Esophagus muscularis mucosa (tissue), 4 donors: ENCODE measurements around the gene C21orf58. TPM values are rescaled to one million over a fixed set of nuclear protein-coding genes. Genes with fewer than 3 reads are reported as not detected.

Experiments
- DNase-seq: peaks from one replicate; pipeline ENCODE4 v3.0.0-alpha.2; 2017; ENCODE audit errors: extremely low spot score
- H3K27ac ChIP-seq, 4 donors: fragments of 200-600 bp; sonication (generic); replicated peaks in 1 of 4; 1 replicate in 3 of 4; 2 replicates in 1 of 4; pipeline ENCODE4 v1.5.1; 2016 to 2019; ENCODE audit warnings: mild to moderate bottlenecking in 1 of 4
- H3K27me3 ChIP-seq, 4 donors: fragments of 200-600 bp; sonication (generic); one replicate each; pipeline versions ENCODE4 v1.5.1 to v1.6.0; 2016 to 2019
- H3K36me3 ChIP-seq, 4 donors: fragments of 200-600 bp; sonication (generic); one replicate each; pipeline ENCODE4 v1.5.1; 2016 to 2019
- H3K4me1 ChIP-seq, 4 donors: fragments of 200-600 bp; sonication (generic); one replicate each; pipeline ENCODE4 v1.5.1; 2016 to 2019
- H3K4me3 ChIP-seq, 4 donors: fragments of 200-600 bp; sonication (generic); 1 replicate in 2 of 4; 2 replicates in 2 of 4; pipeline ENCODE4 v1.5.1; 2016 to 2019; ENCODE audit warnings: mild to moderate bottlenecking in 4 of 4, moderate library complexity in 1 of 4
- H3K9me3 ChIP-seq, 4 donors: fragments of 200-600 bp; sonication (generic); 1 replicate in 3 of 4; 2 replicates in 1 of 4; pipeline ENCODE4 v1.5.1; 2016 to 2019
- CTCF ChIP-seq, 3 experiments: fragments of 200-600 bp in 2 of 3; fragments of 450-650 bp in 1 of 3; sonication (generic) in 2 of 3; IDR thresholded peaks; one replicate each; pipeline ENCODE4 v1.5.1; 2017 to 2019; ENCODE audit warnings: antibody characterized with exemption in 3 of 3, mild to moderate bottlenecking in 2 of 3, moderate library complexity in 1 of 3
- EP300 ChIP-seq: sonication (generic); formaldehyde crosslinking; IDR thresholded peaks from one replicate; pipeline ENCODE4 v1.6.1; 2017; ENCODE audit warnings: antibody characterized with exemption
- POLR2A ChIP-seq: fragments of 450-650 bp; IDR thresholded peaks from one replicate; pipeline ENCODE4 v1.6.1; 2017; ENCODE audit warnings: antibody characterized with exemption, moderate library complexity, mild to moderate bottlenecking, low read depth
- POLR2AphosphoS5 ChIP-seq, 2 donors: sonication (generic); formaldehyde crosslinking; IDR thresholded peaks; one replicate each; pipeline ENCODE4 v1.6.1; 2017; ENCODE audit warnings: antibody characterized with exemption in 2 of 2
- WGBS: methylation state at CpG from one replicate; pipeline ENCODE4 v1.1.5; 2018; 5-methylcytosine and 5-hydroxymethylcytosine counted together
- intact Hi-C: fragments of 100-400 bp; cut with DNase I; formaldehyde crosslinking; loops from one replicate; pipeline ENCODE4 v1.15.1; 2023
- total RNA-seq, 4 donors: library from RNA; depleted of rRNA; stranded (reverse); fragments of >200 nt; gene quantifications; one replicate each; pipeline versions ENCODE4 v1.1.0 to v1.2.1, GENCODE V29; 2016

C21orf58 gene
- total RNA-seq, 4 donors from 2014 or later = 0.50 to 2.5 (median 1.7) TPM

DNA sequence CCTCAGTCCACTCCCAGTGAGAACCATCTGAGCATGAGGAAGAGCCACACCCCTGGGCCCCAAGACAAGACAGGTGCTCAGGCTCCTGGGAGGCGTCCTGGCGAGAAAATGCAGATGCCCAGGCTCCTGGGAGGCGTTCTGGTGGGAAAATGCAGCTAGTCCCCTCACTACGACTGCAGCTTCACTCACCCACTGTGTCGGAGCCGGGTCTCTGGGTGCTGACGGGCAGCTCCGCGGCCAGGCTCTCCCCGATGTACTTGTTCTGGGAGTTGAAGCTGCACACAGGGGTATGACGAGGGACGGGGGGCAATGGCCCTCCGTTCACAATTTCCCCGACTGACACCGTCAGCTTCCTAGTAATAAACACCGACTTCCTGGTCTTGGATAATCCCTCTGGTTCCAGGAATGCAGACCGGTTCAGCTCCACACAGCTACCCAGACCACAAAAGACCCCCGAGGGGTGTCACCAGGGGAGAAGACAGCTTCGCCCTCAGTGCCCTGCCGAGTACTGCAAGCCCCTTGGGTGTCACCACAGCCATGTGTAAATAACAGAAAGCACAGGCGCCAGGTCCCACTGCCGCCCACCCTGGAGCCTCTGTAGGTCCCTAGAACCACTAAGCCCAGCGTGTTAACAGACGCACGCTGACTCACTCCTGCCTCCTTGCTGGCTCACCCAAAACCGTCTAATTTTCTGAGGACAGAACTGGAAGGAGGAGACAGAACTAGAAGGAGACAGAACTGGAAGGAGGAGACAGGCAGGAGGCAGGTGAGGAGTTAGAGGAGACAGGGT, 57.7 kb downstream of the C21orf58 start:
- DNase-seq = no peak
- TF ChIP-seq POLR2AphosphoS5 (IDR thresholded peaks at IDR 0.05) (no peak), POLR2A (no peak), EP300 (no peak), CTCF (IDR thresholded peaks at IDR 0.05) (no peak)
- no peak overlapping the region for H3K4me3 ChIP-seq
- intact Hi-C loops = no loop called here
- H3K27me3 ChIP-seq = no peaks in the 10 kb centered on the region
- peaks cover 79 to 99% (median 96%) of the 10 kb centered on the region in 4 donors for H3K36me3 ChIP-seq
- H3K4me1 ChIP-seq = no peaks in the 10 kb centered on the region
- WGBS = 90% methylated on average over 26 of the region's 26 CpGs
- no peak overlapping the region for H3K27ac ChIP-seq
- no peaks in the 10 kb centered on the region for H3K9me3 ChIP-seq

- no peak for TF ChIP-seq POLR2A
- TF ChIP-seq POLR2AphosphoS5 (IDR thresholded peaks at IDR 0.05) = no peak
- no peak for TF ChIP-seq CTCF (IDR thresholded peaks at IDR 0.05)
- no peak for TF ChIP-seq EP300
- Histone ChIP-seq H3K4me3 (no peak overlapping the region), H3K27me3 (no peaks in the 10 kb centered on the region), H3K4me1 (no peaks in the 10 kb centered on the region), H3K9me3 (no peaks in the 10 kb centered on the region), H3K27ac (no peak overlapping the region), H3K36me3 (peaks cover 79 to 99% (median 96%) of the 10 kb centered on the region in 4 donors)
- intact Hi-C loops = no loop called here
- DNase-seq = no peak
- 100% methylated on average over 2 of the region's 13 CpGs for WGBS
Measured at GRCh38 chr21:46264690-46265144, 59.0 kb downstream of the C21orf58 start.

GRCh38 chr21:46264046-46264689, 59.5 kb downstream of the C21orf58 start:
- H3K27me3 ChIP-seq = no peaks in the 10 kb centered on the region
- intact Hi-C loops = no loop called here
- H3K27ac ChIP-seq = no peak overlapping the region
- H3K4me3 ChIP-seq = no peak overlapping the region
- no peak for TF ChIP-seq POLR2AphosphoS5 (IDR thresholded peaks at IDR 0.05)
- TF ChIP-seq POLR2A = no peak
- no peak for TF ChIP-seq EP300
- TF ChIP-seq CTCF (IDR thresholded peaks at IDR 0.05) = no peak
- 92% methylated on average over 18 of the region's 22 CpGs for WGBS
- no peak for DNase-seq
- H3K36me3 ChIP-seq = peaks cover 80 to 99% (median 96%) of the 10 kb centered on the region in 4 donors
- H3K9me3 ChIP-seq = no peaks in the 10 kb centered on the region
- no peaks in the 10 kb centered on the region for H3K4me1 ChIP-seq

GRCh38 chr21:46256501-46256994, 67.1 kb downstream of the C21orf58 start:
- WGBS = 91% methylated on average over 16 of the region's 18 CpGs
- H3K4me3 ChIP-seq = no peak overlapping the region
- DNase-seq = no peak
- H3K9me3 ChIP-seq = no peaks in the 10 kb centered on the region
- H3K36me3 ChIP-seq = peaks cover 94 to 100% (median 98%) of the 10 kb centered on the region in 4 donors
- no peaks in the 10 kb centered on the region for H3K27me3 ChIP-seq
- H3K4me1 ChIP-seq = peaks cover 0 to 4% (median 0%) of the 10 kb centered on the region in 4 donors
- H3K27ac ChIP-seq = no peak overlapping the region
- intact Hi-C loops = no loop called here
- TF ChIP-seq CTCF (IDR thresholded peaks at IDR 0.05) = no peak
- no peak for TF ChIP-seq POLR2AphosphoS5 (IDR thresholded peaks at IDR 0.05)
- no peak for TF ChIP-seq POLR2A
- TF ChIP-seq EP300 = no peak
